ENCODE measurements around the gene CALCOCO2. TPM values are rescaled to one million over a fixed set of nuclear protein-coding genes. Genes with fewer than 3 reads are reported as not detected.
"Not testable (repeated sequence)": the region's sequence is repeated elsewhere in the genome, so short reads cannot be mapped to it uniquely, and the experiment has no call there.

Gene CALCOCO2
- total and polyA plus RNA-seq, 2 experiments from 2014 or later = 14.4 to 16.3 TPM

DNA sequence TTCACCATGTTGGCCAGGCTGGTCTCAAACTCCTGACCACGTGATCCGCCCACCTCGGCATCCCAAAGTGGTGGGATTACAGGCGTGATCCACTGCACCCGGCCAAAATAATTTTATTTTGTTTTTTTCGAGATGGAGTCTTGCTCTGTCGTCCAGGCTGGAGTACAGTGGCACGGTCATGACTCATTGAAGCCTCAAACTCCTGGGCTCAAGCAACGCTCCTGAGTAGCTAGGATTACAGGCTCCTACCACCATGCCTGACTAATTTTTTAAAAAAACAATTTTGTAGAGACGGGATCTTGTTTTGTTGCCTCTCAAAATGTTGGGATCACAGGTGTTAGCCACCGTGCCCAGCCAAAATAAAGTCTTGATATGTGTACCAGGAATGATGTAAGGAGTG lies 11.4 kb upstream of the CALCOCO2 start (continued):
- no peak for TF ChIP-seq STAT1 (IDR thresholded peaks at IDR 0.05; ENCODE audit: unreplicated experiment)
- no peak for TF ChIP-seq ZNF114 (CRISPR knock-in tag; IDR thresholded peaks at IDR 0.05)
- TF ChIP-seq NANOG (IDR thresholded peaks at IDR 0.05; ENCODE audit: borderline replicate concordance) = no peak
- TF ChIP-seq, protein P1, sequence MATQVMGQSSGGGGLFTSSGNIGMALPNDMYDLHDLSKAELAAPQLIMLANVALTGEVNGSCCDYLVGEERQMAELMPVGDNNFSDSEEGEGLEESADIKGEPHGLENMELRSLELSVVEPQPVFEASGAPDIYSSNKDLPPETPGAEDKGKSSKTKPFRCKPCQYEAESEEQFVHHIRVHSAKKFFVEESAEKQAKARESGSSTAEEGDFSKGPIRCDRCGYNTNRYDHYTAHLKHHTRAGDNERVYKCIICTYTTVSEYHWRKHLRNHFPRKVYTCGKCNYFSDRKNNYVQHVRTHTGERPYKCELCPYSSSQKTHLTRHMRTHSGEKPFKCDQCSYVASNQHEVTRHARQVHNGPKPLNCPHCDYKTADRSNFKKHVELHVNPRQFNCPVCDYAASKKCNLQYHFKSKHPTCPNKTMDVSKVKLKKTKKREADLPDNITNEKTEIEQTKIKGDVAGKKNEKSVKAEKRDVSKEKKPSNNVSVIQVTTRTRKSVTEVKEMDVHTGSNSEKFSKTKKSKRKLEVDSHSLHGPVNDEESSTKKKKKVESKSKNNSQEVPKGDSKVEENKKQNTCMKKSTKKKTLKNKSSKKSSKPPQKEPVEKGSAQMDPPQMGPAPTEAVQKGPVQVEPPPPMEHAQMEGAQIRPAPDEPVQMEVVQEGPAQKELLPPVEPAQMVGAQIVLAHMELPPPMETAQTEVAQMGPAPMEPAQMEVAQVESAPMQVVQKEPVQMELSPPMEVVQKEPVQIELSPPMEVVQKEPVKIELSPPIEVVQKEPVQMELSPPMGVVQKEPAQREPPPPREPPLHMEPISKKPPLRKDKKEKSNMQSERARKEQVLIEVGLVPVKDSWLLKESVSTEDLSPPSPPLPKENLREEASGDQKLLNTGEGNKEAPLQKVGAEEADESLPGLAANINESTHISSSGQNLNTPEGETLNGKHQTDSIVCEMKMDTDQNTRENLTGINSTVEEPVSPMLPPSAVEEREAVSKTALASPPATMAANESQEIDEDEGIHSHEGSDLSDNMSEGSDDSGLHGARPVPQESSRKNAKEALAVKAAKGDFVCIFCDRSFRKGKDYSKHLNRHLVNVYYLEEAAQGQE (IDR thresholded peaks at IDR 0.05; ENCODE audit: unreplicated experiment) = no peak
- TF ChIP-seq EZH2phosphoT487 (IDR thresholded peaks at IDR 0.05; ENCODE audit: unreplicated experiment) = no peak
- no peak for TF ChIP-seq CREB1 (CRISPR knock-in tag; IDR thresholded peaks at IDR 0.05; ENCODE audit: low read depth)
- TF ChIP-seq JUNB (IDR thresholded peaks at IDR 0.05; ENCODE audit: unreplicated experiment) = no peak

DNA sequence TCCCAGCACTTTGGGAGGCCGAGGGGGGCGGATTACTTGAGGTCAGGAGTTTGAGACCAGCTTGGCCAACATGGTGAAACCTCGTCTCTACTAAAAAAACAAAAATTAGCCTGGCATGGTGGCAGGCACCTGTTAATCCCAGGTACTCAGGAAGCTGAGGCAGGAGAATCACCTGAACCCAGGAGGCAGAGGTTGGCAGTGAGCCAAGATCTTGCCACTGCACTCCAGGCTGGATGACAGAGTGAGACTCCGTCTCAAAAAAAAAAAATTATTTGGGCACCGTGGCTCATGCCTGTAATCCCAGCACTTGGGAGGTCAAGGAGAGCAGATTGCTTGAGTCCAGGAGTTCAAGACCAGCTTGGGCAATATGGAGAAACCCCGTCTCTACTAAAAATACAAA lies 9.9 kb upstream of the CALCOCO2 start:
- H3K36me3 ChIP-seq (ENCODE audit: insufficient read depth); H3K79me2 ChIP-seq (replicated peaks; ENCODE audit: insufficient read depth); H4K20me1 ChIP-seq (replicated peaks; ENCODE audit: insufficient read depth); H3K27ac Mint-ChIP-seq; H3K9me3 Mint-ChIP-seq; ATAC-seq; H3K27ac ChIP-seq (ENCODE audit: low read depth); H3K27me3 ChIP-seq (ENCODE audit: insufficient read depth); H3K4me3 Mint-ChIP-seq; H3K36me3 Mint-ChIP-seq (ENCODE audit: low read depth); H3K4me2 ChIP-seq; H3K9me2 ChIP-seq (ENCODE audit: insufficient read depth); DNase-seq (ENCODE audit: low spot score); H3K4me3 ChIP-seq: not testable (repeated sequence)
- peaks cover 26% of the 10 kb centered on the region for H3K27me3 Mint-ChIP-seq (ENCODE audit: insufficient read depth, low read depth, poor library complexity)
- peaks cover 24% of the 10 kb centered on the region for H3K4me1 Mint-ChIP-seq
- Histone ChIP-seq H3F3A (replicated peaks; ENCODE audit: low read depth) (peaks cover 25% of the 10 kb centered on the region), H2AFZ (peak overlapping the region; percentile 47; the same call in 1 of the 2 replicates), H3K4me1 (ENCODE audit: insufficient read depth) (peaks cover 27% of the 10 kb centered on the region)

DNA sequence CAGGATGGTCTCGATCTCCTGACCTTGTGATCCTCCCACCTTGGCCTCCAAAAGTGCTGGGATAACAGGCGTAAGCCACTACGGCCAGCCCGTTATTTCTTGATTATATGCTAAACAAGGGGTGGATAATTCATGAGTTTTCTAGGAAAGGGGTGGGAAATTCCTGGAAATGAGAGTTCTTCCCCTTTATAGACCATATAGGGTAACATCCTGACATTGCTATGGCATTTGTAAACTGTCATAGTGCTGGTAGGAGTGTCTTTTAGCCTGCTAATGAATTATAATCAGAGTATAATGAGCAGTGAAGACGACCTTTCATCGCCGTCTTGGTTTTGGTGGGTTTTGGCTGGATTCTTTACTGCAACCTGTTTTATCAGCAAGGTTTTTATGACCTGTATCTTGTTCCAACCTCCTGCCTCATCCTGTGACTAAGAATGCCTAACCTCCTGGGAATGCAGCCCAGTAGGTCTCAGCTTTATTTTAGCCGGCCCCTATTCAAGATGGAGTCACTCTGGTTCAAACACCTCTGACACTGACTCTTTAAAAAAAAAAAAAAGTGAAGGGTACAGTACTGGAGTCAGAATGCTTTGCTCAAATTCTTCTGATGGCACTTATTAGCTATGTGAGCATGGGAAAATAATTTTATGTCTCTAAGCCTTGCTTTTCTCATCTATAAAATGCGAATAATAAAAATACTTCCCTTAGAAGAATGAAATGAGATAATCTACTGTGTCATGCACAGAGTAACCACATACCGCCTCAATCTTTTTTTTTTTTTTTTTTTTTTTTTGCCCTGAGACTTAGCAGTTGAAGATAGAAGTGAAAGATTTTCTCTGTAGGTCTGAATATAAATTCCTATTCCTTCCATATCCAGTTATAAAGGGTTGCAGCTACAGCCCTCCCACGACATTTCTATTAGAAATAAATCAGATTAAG lies 5.1 kb upstream of the CALCOCO2 start:
- Mint-ChIP-seq H3K27ac (no peak overlapping the region), H3K36me3 (ENCODE audit: low read depth) (no peaks in the 10 kb centered on the region), H3K4me1 (0 out of 3 replicates have a peak, but pooled peaks cover under 1% of the 10 kb centered on the region), H3K27me3 (ENCODE audit: insufficient read depth, low read depth, poor library complexity) (peaks cover 12% of the 10 kb centered on the region), H3K9me3 (no peaks in the 10 kb centered on the region), H3K4me3 (no peak overlapping the region)
- Histone ChIP-seq H2AFZ (no peak overlapping the region; the same call in 1 of the 2 replicates), H3K36me3 (ENCODE audit: insufficient read depth) (no peaks in the 10 kb centered on the region), H3K4me2 (no peak overlapping the region), H3K27ac (ENCODE audit: low read depth) (no peak overlapping the region), H4K20me1 (replicated peaks; ENCODE audit: insufficient read depth) (no peaks in the 10 kb centered on the region), H3K4me1 (ENCODE audit: insufficient read depth) (no peaks in the 10 kb centered on the region), H3F3A (replicated peaks; ENCODE audit: low read depth) (no peaks in the 10 kb centered on the region), H3K9me2 (ENCODE audit: insufficient read depth) (no peaks in the 10 kb centered on the region), H3K27me3 (ENCODE audit: insufficient read depth) (no peaks in the 10 kb centered on the region), H3K4me3 (no peak overlapping the region), H3K79me2 (replicated peaks; ENCODE audit: insufficient read depth) (no peaks in the 10 kb centered on the region)
- no peak for TF ChIP-seq ZNF114 (CRISPR knock-in tag; IDR thresholded peaks at IDR 0.05)
- no peak for TF ChIP-seq JUNB (IDR thresholded peaks at IDR 0.05; ENCODE audit: unreplicated experiment)
- no peak for TF ChIP-seq NANOG (IDR thresholded peaks at IDR 0.05; ENCODE audit: borderline replicate concordance)
- no peak for TF ChIP-seq STAT1 (IDR thresholded peaks at IDR 0.05; ENCODE audit: unreplicated experiment)
- ATAC-seq (no peak), DNase-seq (ENCODE audit: low spot score) (no peak)
